Breast epithelium (tissue), 3 donors: ENCODE data around the gene CACNA2D3.

Experiments used
- POLR2A ChIP-seq: fragments of 450-650 bp; IDR thresholded peaks from one replicate; pipeline ENCODE4 v1.6.1; 2016; ENCODE audit warnings: antibody characterized with exemption, mild to moderate bottlenecking, moderate library complexity
- POLR2AphosphoS5 ChIP-seq, 3 donors: sonication (generic); formaldehyde crosslinking; IDR thresholded peaks; one replicate each; pipeline ENCODE4 v1.6.1; 2017; ENCODE audit warnings: antibody characterized with exemption in 3 of 3
- TF ChIP-seq, protein P1 (sequence below), 3 donors: fragments of 450-650 bp; IDR thresholded peaks; one replicate each; pipeline ENCODE4 v1.5.1; 2016 to 2017; ENCODE audit warnings: antibody characterized with exemption in 3 of 3, mild to moderate bottlenecking in 3 of 3, moderate library complexity in 3 of 3

- TF ChIP-seq, protein P1, sequence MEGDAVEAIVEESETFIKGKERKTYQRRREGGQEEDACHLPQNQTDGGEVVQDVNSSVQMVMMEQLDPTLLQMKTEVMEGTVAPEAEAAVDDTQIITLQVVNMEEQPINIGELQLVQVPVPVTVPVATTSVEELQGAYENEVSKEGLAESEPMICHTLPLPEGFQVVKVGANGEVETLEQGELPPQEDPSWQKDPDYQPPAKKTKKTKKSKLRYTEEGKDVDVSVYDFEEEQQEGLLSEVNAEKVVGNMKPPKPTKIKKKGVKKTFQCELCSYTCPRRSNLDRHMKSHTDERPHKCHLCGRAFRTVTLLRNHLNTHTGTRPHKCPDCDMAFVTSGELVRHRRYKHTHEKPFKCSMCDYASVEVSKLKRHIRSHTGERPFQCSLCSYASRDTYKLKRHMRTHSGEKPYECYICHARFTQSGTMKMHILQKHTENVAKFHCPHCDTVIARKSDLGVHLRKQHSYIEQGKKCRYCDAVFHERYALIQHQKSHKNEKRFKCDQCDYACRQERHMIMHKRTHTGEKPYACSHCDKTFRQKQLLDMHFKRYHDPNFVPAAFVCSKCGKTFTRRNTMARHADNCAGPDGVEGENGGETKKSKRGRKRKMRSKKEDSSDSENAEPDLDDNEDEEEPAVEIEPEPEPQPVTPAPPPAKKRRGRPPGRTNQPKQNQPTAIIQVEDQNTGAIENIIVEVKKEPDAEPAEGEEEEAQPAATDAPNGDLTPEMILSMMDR (IDR thresholded peaks at IDR 0.05): no peak
- TF ChIP-seq POLR2A (no peak), POLR2AphosphoS5 (IDR thresholded peaks at IDR 0.05) (no peak)
Observed at GRCh38 chr3:54967731-54968161, 845.4 kb downstream of the CACNA2D3 start.
